Glomerular visceral epithelial cell (primary cell): ENCODE measurements around the gene TRAPPC12.

Source experiments
- DNase-seq: peaks from one replicate; pipeline ENCODE4 v3.0.0-alpha.2; 2016; ENCODE audit errors: extremely low spot score

Gene TRAPPC12

GRCh38 chr2:3408781-3409180 lies 29.3 kb downstream of the TRAPPC12 start:
- DNase-seq, result no peak

GRCh38 chr2:3409627-3410170 lies 30.2 kb downstream of the TRAPPC12 start:
- DNase-seq, result no peak

DNA sequence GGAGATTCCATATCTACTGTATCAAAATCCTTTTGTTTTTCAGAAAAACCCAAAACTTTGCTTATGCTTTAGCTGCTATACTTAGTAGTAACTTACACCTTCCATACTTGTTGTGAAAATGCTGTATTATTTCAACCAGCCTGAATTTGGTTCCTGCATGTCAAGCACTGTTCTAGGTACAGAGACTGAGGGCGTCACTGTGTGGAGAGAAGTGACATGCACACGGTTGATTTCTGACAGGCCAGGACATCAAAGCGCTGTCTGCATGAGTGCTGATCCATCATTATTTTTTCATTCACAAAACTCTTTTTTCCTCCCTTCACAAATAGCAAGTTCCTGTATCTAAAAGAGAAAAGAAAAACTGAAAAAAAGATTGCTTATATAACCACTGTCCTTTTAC lies 31.6 kb downstream of the TRAPPC12 start:
- no peak for DNase-seq

- DNase-seq, result no peak
These were observed 34.2 kb downstream of the TRAPPC12 start for GRCh38 chr2:3413697-3414096.

DNA sequence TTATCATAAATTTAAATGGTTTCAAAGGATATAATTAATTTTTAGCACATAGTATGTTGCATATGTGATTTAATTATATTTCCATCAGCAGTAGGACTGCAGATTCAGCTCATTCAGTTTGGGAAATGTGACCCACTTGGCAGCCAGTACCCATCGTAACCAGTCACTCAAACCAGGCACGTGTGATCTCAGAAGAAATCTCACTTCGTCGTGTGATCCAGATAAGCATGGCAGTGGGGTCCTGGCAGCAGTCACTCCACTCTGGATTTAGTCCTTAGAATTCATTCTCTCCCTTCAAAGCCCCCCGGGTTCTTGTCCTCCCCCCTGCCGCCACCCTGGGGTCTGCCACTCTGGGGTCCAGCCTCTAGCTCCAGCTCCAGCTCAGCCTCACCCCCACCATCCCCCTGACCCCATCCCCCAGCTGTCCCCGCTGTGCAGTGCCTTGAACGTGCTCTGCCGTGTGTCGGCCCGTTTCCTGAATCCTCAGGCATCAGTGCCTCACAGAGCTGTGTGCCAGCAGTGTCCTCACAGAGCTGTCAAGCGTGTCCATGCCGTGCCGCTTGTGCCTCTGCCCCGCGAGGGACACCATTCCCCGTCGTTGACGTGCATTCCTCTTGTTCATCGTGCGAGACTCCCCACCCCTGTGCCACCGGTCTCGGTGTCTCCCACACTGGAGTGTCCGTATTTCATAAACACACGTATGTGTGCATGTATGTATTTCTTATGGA lies 34.8 kb downstream of the TRAPPC12 start:
- DNase-seq, result no peak

DNA sequence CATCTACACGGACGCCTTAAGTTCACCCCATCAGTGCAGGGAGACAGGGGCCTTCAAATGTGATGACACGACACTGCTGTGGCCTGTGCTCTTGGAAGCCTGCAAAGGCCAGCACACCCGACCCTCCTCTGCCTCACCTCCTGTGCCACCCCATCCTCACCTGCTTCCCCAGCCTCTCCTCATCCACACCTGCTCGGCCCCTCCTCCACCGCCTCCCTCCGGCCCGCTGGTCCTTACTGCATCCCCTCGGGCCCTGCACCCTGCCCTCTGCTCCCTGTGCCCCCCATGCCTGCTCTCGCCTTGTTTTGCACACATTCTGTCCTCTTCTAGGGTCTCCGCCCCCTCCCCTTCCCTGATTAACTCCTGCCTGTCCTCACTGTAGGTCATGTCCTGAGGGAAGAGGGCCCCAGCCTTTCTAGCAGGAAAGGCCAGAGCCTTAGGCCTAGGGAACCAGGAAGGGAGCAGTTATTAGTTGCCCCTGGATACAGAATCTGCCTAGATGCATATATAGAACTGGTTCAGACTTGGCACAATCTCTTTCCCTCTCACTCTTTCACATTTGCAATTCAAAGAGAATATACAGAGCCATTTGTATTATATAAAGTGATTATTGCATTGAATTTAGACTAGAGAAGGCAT lies 39.4 kb downstream of the TRAPPC12 start:
- DNase-seq, result no peak

DNA sequence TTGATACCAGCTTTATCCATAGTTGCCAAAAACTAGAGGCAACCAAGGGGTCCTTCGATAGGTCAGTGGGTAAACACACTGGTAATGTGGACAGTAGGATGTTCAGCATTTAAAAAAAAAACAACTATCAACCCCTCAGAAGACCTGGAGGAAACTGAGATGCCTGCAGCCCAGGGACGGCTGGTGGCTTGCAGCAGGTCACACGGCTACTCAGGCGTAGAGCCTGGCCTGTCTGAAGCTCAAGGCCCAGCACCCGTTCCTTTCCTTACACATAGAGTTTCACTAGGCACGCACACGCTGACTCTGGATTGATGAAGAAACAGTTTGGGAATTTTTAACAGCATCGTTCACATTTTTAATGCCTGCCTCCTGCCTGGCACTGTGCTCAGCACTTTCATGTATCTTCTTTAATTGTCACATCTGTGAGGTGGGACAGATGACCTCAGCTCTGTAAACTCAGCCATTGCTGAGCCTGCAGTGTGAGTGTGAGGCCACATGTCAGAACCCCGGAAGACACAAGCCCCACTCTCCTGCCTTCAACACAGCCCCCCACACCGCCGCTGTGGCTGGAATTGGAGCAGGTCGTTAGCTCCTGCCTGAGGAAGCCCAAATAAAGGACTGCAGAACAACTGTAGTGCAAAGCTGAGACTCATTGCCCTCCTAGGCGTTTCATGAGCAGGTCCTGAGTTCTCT lies 40.7 kb downstream of the TRAPPC12 start:
- DNase-seq, result no peak

DNA sequence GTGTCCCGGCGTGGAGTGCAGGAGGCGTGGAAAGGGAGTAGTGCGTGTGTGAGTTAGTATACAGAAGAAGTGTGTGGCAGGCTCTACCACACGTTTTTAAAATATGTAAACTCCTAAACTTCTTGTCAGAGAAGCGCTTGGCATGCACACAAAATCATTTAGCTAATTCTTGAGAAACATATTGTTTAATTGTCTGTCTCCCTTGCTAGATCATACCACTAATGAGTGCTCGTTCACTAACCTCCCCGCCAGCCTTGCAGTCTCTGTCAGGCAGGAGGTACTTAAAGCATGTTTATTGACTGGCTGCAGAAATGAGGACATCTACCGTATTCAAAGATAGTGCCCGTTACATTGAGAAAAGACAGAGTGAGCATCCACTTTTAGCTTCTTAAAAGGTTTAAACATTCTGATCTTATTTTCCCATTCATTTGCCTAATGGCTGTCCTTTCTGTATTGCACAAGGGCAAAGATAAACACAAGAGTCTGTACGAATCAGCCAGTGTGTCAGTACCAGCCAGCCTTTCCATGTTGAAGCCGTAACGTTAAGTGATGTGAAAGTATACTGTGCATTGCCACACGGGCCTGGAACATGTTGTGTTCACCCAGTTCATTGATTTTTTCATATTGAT lies 41.4 kb downstream of the TRAPPC12 start:
- DNase-seq, result no peak

GRCh38 chr2:3421580-3421979 lies 42.1 kb downstream of the TRAPPC12 start:
- no peak for DNase-seq

- no peak for DNase-seq
These were observed 42.8 kb downstream of the TRAPPC12 start for GRCh38 chr2:3422161-3422779.

DNA sequence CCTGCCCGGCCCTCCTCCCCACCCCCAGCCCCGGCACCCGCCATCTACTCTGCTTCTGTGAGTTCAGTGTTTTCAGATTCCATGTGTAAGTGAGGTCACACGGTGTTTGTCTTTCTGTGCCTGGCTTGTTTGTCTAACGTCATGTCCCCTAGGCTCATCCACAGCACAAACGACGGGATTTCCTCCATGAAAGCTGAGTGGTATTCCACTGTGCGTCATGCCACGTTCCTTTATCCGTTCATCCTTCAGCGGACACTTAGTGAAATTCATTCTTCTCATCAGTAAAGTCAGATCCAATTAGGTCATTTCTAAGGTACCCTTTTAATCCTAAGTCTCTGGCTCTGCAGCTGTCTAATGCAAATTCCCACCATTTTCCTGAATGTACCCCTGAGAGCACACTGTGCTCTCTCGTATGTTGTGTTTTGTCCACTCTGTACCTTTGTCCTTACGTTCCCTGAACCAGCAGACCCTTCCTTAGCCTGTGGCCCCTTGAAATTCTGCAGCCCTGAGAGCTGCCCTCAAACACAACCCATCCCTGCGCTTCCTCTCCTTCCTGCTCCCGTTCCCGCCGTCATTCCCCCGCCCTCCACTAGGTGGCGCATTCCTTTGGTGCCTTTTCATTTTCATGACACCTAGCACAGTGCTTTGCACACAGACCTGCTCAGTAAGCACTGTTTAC lies 44.1 kb downstream of the TRAPPC12 start:
- DNase-seq, result peak; percentile 53

- DNase-seq, result no peak
These were observed 44.8 kb downstream of the TRAPPC12 start for GRCh38 chr2:3424171-3424795.

DNA sequence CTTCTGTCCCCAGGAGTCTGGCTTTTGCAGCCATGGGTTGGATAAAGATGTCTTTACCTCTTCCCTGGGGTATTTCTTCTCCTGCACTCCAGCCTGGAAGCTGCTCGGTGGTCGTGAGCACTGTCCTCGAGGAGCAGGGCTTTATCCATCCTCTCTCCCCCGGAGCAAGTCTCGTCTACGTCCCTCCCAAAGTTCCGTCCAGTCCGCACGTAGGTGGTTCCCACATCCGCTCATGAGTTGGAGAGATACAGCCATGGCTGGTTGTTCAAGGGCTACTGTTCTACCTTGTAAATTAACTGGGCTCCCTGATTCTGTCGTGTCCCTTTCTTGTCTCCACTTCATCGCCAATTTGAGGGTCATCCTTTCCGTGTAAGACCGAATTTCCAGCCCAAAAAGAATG lies 47.1 kb downstream of the TRAPPC12 start:
- DNase-seq, result no peak

- no peak for DNase-seq
These were observed 47.8 kb downstream of the TRAPPC12 start for GRCh38 chr2:3427272-3427671.

GRCh38 chr2:3428577-3428976 lies 49.1 kb downstream of the TRAPPC12 start:
- no peak for DNase-seq

- no peak for DNase-seq
These were observed 49.6 kb downstream of the TRAPPC12 start for GRCh38 chr2:3429066-3429610.

- DNase-seq, result no peak
These were observed 50.7 kb downstream of the TRAPPC12 start for GRCh38 chr2:3430172-3430571.

GRCh38 chr2:3430740-3431490 lies 51.4 kb downstream of the TRAPPC12 start:
- DNase-seq, result no peak

GRCh38 chr2:3432067-3432466 lies 52.6 kb downstream of the TRAPPC12 start:
- DNase-seq, result no peak
